Common myeloid progenitor, CD34-positive (primary cell): ENCODE results near the gene CYB5RL.

ENCODE experiments used
- CTCF ChIA-PET: fragments of 350-600 bp; sonication (Branson Sonifier 250); formaldehyde crosslinking; loops from one replicate; lab custom pipeline; 2021; ENCODE audit warnings: antibody characterized with exemption; lab: Charles Lee
- POLR2A ChIA-PET: fragments of 350-600 bp; sonication (Branson Sonifier 250); formaldehyde crosslinking; loops from one replicate; lab custom pipeline; 2021; ENCODE audit warnings: antibody characterized with exemption; lab: Charles Lee
- DNase-seq, 3 donors: peaks; one replicate each; pipeline versions ENCODE4 v3.0.0 to v3.0.0-alpha.2; 2013
- H3K27ac ChIP-seq, 2 experiments: 1 replicate in 1 of 2; 2 replicates in 1 of 2; pipeline ENCODE4 v1.7.0; 2013; ENCODE audit warnings: inconsistent platforms in 2 of 2, low read length in 2 of 2, mild to moderate bottlenecking in 2 of 2, low read depth in 1 of 2, moderate library complexity in 1 of 2; ENCODE audit not compliant: severe bottlenecking in 2 of 2, insufficient read depth in 1 of 2, poor library complexity in 1 of 2
- H3K27me3 ChIP-seq, 5 experiments: replicated peaks in 2 of 5; 1 replicate in 3 of 5; 2 replicates in 2 of 5; pipeline versions ENCODE4 v1.6.1 to v1.7.0; 2013; ENCODE audit warnings: low read length in 4 of 5, mild to moderate bottlenecking in 2 of 5, moderate library complexity in 2 of 5, inconsistent platforms in 1 of 5; ENCODE audit not compliant: insufficient read depth in 5 of 5, control insufficient read depth in 4 of 5
- H3K36me3 ChIP-seq, 4 experiments: 1 replicate in 2 of 4; 2 replicates in 2 of 4; pipeline versions ENCODE4 v1.6.1 to v1.7.0; 2013; ENCODE audit warnings: low read length in 3 of 4, control low read depth in 1 of 4, mild to moderate bottlenecking in 1 of 4; ENCODE audit not compliant: control insufficient read depth in 4 of 4, insufficient read depth in 4 of 4
- H3K4me1 ChIP-seq, 4 experiments: 1 replicate in 3 of 4; 2 replicates in 1 of 4; pipeline versions ENCODE4 v1.6.1 to v1.7.1; 2013; ENCODE audit warnings: low read length in 3 of 4, mild to moderate bottlenecking in 3 of 4, control low read depth in 1 of 4, inconsistent platforms in 1 of 4, moderate library complexity in 1 of 4; ENCODE audit not compliant: control insufficient read depth in 4 of 4, insufficient read depth in 4 of 4; ENCODE audit errors: control extremely low read depth in 1 of 4
- H3K4me3 ChIP-seq, 7 experiments: 1 replicate in 4 of 7; 2 replicates in 3 of 7; pipeline versions ENCODE4 v1.5.1 to v1.7.0; 2013; ENCODE audit warnings: mild to moderate bottlenecking in 7 of 7, low read length in 6 of 7, moderate library complexity in 6 of 7, inconsistent platforms in 2 of 7, low read depth in 2 of 7, control low read depth in 1 of 7; ENCODE audit not compliant: insufficient read depth in 4 of 7, control insufficient read depth in 1 of 7; ENCODE audit errors: extremely low read depth in 1 of 7
- H3K9me3 ChIP-seq, 5 experiments: 1 replicate in 4 of 5; 2 replicates in 1 of 5; pipeline versions ENCODE4 v1.6.1 to v1.7.1; 2013; ENCODE audit warnings: low read length in 4 of 5, mild to moderate bottlenecking in 2 of 5, inconsistent platforms in 1 of 5, low read depth in 1 of 5, moderate library complexity in 1 of 5; ENCODE audit not compliant: control insufficient read depth in 4 of 5, insufficient read depth in 2 of 5; ENCODE audit errors: control extremely low read depth in 1 of 5
- WGBS: methylation state at CpG from one replicate; pipeline ENCODE4 v1.1.5; 2013; ENCODE audit not compliant: insufficient coverage; 5-methylcytosine and 5-hydroxymethylcytosine counted together

The CYB5RL gene

GRCh38 chr1:54177726-54178125 lies 22.1 kb downstream of the CYB5RL start:
- no peak overlapping the region for H3K4me3 ChIP-seq
- peaks cover 0 to 20% (median 10%) of the 10 kb centered on the region in 4 experiments for H3K4me1 ChIP-seq
- no peak overlapping the region for H3K27ac ChIP-seq
- WGBS = 95% methylated on average over 7 of the region's 8 CpGs
- H3K36me3 ChIP-seq = peaks cover 5 to 53% (median 25%) of the 10 kb centered on the region in 4 experiments
- H3K9me3 ChIP-seq = no peaks in the 10 kb centered on the region
- H3K27me3 ChIP-seq = no peaks in the 10 kb centered on the region
- CTCF ChIA-PET = no interaction called here
- POLR2A ChIA-PET = no interaction called here
- DNase-seq = no peak

- H3K36me3 ChIP-seq = peaks cover 5 to 52% (median 22%) of the 10 kb centered on the region in 4 experiments
- CTCF ChIA-PET = interaction anchor here (0.8 to 1.4 kb wide), 2 partner anchors 54 to 107 kb away, joined by 3 to 4 read pairs; no protein-coding TSS in a partner anchor
- no peak overlapping the region for H3K27ac ChIP-seq
- no peak for DNase-seq
- H3K9me3 ChIP-seq = no peaks in the 10 kb centered on the region
- POLR2A ChIA-PET = no interaction called here
- WGBS = 98% methylated on average over 6 of the region's 6 CpGs
- no peak overlapping the region for H3K4me3 ChIP-seq
- no peaks in the 10 kb centered on the region for H3K27me3 ChIP-seq
- H3K4me1 ChIP-seq = peaks cover 0 to 22% (median 10%) of the 10 kb centered on the region in 4 experiments
Observed at GRCh38 chr1:54176621-54177327, 23.1 kb downstream of the CYB5RL start.

- ChIA-PET POLR2A (no interaction called here), CTCF (interaction anchor here (1.1 kb wide), 1 partner anchor 12 kb away, joined by 3 read pairs; no protein-coding TSS in a partner anchor)
- H3K27me3 ChIP-seq = no peaks in the 10 kb centered on the region
- peaks cover 0 to 39% (median 11%) of the 10 kb centered on the region in 4 experiments for H3K36me3 ChIP-seq
- H3K4me3 ChIP-seq = no peak overlapping the region
- no peaks in the 10 kb centered on the region for H3K9me3 ChIP-seq
- no peak for DNase-seq
- H3K4me1 ChIP-seq = peaks cover 0 to 22% (median 10%) of the 10 kb centered on the region in 4 experiments
- H3K27ac ChIP-seq = peak overlapping the region in 1 of 2 experiments; percentile 18
- 100% methylated on average over 4 of the region's 4 CpGs for WGBS
Observed at GRCh38 chr1:54174106-54174505, 25.7 kb downstream of the CYB5RL start.

GRCh38 chr1:54173681-54174080 lies 26.1 kb downstream of the CYB5RL start:
- ChIA-PET CTCF (interaction anchor here (0.5 to 1.5 kb wide), 3 partner anchors 37 to 84 kb away, joined by 3 to 8 read pairs (median 3); no protein-coding TSS in a partner anchor), POLR2A (no interaction called here)
- Histone ChIP-seq H3K9me3 (no peaks in the 10 kb centered on the region), H3K27me3 (no peaks in the 10 kb centered on the region), H3K4me1 (peaks cover 0 to 22% (median 10%) of the 10 kb centered on the region in 4 experiments), H3K27ac (no peak overlapping the region), H3K36me3 (peaks cover 0 to 34% (median 6%) of the 10 kb centered on the region in 4 experiments), H3K4me3 (no peak overlapping the region)
- 39% methylated on average over 4 of the region's 9 CpGs for WGBS
- DNase-seq = no peak

- peak in 2 of 3 donors; percentile 5 to 7 for DNase-seq
- peaks cover 0 to 22% (median 10%) of the 10 kb centered on the region in 4 experiments for H3K4me1 ChIP-seq
- ChIA-PET POLR2A (interaction anchor here (0.7 kb wide), 1 partner anchor 316 kb away, joined by 3 read pairs; no protein-coding TSS in a partner anchor), CTCF (interaction anchor here (0.5 to 1.5 kb wide), 5 partner anchors 8 to 84 kb away, joined by 3 to 8 read pairs (median 3); no protein-coding TSS in a partner anchor)
- H3K27me3 ChIP-seq = no peaks in the 10 kb centered on the region
- H3K4me3 ChIP-seq = no peak overlapping the region
- 53% methylated on average over 5 of the region's 10 CpGs for WGBS
- H3K27ac ChIP-seq = no peak overlapping the region
- peaks cover 0 to 27% (median 4%) of the 10 kb centered on the region in 4 experiments for H3K36me3 ChIP-seq
- H3K9me3 ChIP-seq = no peaks in the 10 kb centered on the region
Observed at GRCh38 chr1:54172614-54173599, 26.9 kb downstream of the CYB5RL start.

- CTCF ChIA-PET = interaction anchor here (0.9 to 1.1 kb wide), 2 partner anchors 9 to 34 kb away, joined by 3 read pairs; no protein-coding TSS in a partner anchor
- H3K27me3 ChIP-seq = no peaks in the 10 kb centered on the region
- DNase-seq = no peak
- POLR2A ChIA-PET = no interaction called here
- no peaks in the 10 kb centered on the region for H3K9me3 ChIP-seq
- no peak overlapping the region for H3K27ac ChIP-seq
- 97% methylated on average over 4 of the region's 8 CpGs for WGBS
- H3K36me3 ChIP-seq = peaks cover 0 to 18% (median 1%) of the 10 kb centered on the region in 4 experiments
- peaks cover 0 to 22% (median 10%) of the 10 kb centered on the region in 4 experiments for H3K4me1 ChIP-seq
- no peak overlapping the region for H3K4me3 ChIP-seq
Observed at GRCh38 chr1:54171606-54172005, 28.2 kb downstream of the CYB5RL start.
